Gastrocnemius medialis (tissue), 4 donors: ENCODE results near the gene MRPL4.

Source experiments
- CTCF ChIP-seq, 5 experiments: fragments of 450-650 bp in 3 of 5; fragments of 200-600 bp in 2 of 5; sonication (generic) in 2 of 5; IDR thresholded peaks in 4 of 5; conservative IDR thresholded peaks in 1 of 5; 1 replicate in 4 of 5; 2 replicates in 1 of 5; pipeline ENCODE4 v1.5.1; 2016 to 2019; ENCODE audit warnings: antibody characterized with exemption in 5 of 5, mild to moderate bottlenecking in 3 of 5, moderate library complexity in 3 of 5
- POLR2A ChIP-seq, 2 donors: fragments of 450-650 bp; IDR thresholded peaks; one replicate each; pipeline ENCODE4 v1.6.1; 2017; ENCODE audit warnings: antibody characterized with exemption in 2 of 2, mild to moderate bottlenecking in 2 of 2, moderate library complexity in 2 of 2

GRCh38 chr19:10294368-10294697 is 42.3 kb downstream of the MRPL4 start:
- no peak for TF ChIP-seq CTCF (IDR thresholded peaks at IDR 0.05 in 4 of 5, conservative IDR thresholded peaks at IDR 0.05 in 1 of 5)
- TF ChIP-seq POLR2A (IDR thresholded peaks at IDR 0.05): no peak
